ENCODE data around the gene MARCHF11.

MARCHF11 gene

DNA sequence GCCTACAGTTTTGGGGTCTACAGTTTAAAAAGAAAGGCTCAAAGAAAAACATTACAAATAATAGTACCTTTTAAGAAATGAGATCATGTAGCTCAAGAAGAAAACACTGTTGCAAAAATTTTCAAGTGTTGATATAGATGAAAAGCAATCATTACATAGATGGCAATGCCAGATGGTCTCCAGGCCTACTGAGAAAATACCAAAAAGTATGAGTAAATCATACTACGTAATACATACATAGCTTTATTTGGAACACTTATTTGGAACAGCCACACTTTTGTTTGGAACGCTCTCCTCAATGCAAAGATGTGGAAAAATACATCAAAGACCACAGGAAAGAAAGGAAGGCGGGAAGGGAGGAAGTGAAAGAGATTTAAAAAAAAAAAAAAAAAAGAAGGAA, 44.1 kb downstream of the MARCHF11 start:
- TF ChIP-seq CTCF (IDR thresholded peaks at IDR 0.05; ENCODE audit: low read depth, low read length, missing control alignments) = no peak
- no peak for DNase-seq (ENCODE audit: low read depth)
- no peak overlapping the region for H3K4me3 ChIP-seq (ENCODE audit: low read depth, low read length)

- H3K4me3 ChIP-seq (ENCODE audit: low read depth, low read length) = no peak overlapping the region
- DNase-seq (ENCODE audit: low read depth) = no peak
- TF ChIP-seq CTCF (IDR thresholded peaks at IDR 0.05; ENCODE audit: low read depth, low read length, missing control alignments) = no peak
Measured at GRCh38 chr5:16135003-16135402, 44.6 kb downstream of the MARCHF11 start.

GRCh38 chr5:16134204-16134603, 45.4 kb downstream of the MARCHF11 start:
- no peak for DNase-seq (ENCODE audit: low read depth)
- no peak for TF ChIP-seq CTCF (IDR thresholded peaks at IDR 0.05; ENCODE audit: low read depth, low read length, missing control alignments)
- no peak overlapping the region for H3K4me3 ChIP-seq (ENCODE audit: low read depth, low read length)

DNA sequence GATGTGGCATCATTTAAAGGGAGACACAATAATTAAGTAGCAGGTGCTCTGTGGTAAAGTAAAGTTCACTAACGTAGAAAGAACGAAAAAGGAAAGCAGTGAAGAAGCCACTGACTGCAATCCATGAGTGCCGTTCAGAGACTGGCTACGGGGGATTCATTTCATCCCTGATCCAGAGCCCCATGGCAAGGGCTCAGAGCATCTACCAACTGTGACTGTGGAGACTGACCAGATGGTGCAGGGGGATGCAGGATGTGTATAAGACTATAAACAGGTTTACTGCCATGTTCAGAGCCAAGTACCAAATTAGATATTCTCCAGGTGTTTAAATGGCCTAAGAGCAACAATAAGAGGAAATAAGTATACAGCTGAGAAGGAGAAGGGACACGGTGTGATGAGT, 47.7 kb downstream of the MARCHF11 start:
- no peak for TF ChIP-seq CTCF (IDR thresholded peaks at IDR 0.05; ENCODE audit: low read depth, low read length, missing control alignments)
- DNase-seq (ENCODE audit: low read depth) = no peak
- no peak overlapping the region for H3K4me3 ChIP-seq (ENCODE audit: low read depth, low read length)

DNA sequence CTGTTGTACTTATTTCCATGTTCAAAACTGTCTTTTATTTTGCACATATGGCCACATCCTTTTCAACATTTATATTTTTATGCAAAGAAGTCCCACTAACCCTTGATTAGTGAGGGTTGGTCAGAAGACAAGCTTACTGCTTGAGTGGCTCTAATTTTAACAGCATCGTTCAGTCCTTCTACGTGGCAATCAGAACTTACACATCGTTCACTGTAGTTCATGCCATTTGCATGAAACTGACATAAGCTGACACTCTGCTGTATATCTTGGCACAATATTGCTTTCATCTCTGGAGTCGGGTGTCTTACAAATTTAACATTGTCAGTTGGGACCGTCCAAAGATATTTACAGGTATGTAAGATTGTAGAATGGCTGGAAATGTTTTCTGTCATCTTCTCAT, 50.6 kb downstream of the MARCHF11 start:
- no peak for TF ChIP-seq CTCF (IDR thresholded peaks at IDR 0.05; ENCODE audit: low read depth, low read length, missing control alignments)
- DNase-seq (ENCODE audit: low read depth) = no peak
- H3K4me3 ChIP-seq (ENCODE audit: low read depth, low read length) = no peak overlapping the region

- no peak overlapping the region for H3K4me3 ChIP-seq (ENCODE audit: low read depth, low read length)
- no peak for TF ChIP-seq CTCF (IDR thresholded peaks at IDR 0.05; ENCODE audit: low read depth, low read length, missing control alignments)
- no peak for DNase-seq (ENCODE audit: low read depth)
Measured at GRCh38 chr5:16127865-16128544, 51.6 kb downstream of the MARCHF11 start.

GRCh38 chr5:16120579-16120978, 59.0 kb downstream of the MARCHF11 start:
- H3K4me3 ChIP-seq (ENCODE audit: low read depth, low read length) = no peak overlapping the region
- TF ChIP-seq CTCF (IDR thresholded peaks at IDR 0.05; ENCODE audit: low read depth, low read length, missing control alignments) = no peak
- no peak for DNase-seq (ENCODE audit: low read depth)
